Esophagus (tissue), 2 donors: ENCODE data around the gene FRMD4A. TPM values are rescaled to one million over a fixed set of nuclear protein-coding genes. Genes with fewer than 3 reads are reported as not detected.

Experiments
- H3K27ac ChIP-seq, 2 donors: one replicate each; pipeline ENCODE4 v1.5.1; 2013; ENCODE audit warnings: low read depth in 2 of 2, mild to moderate bottlenecking in 2 of 2, inconsistent platforms in 1 of 2, low read length in 1 of 2, moderate library complexity in 1 of 2
- H3K27me3 ChIP-seq, 2 donors: one replicate each; pipeline ENCODE4 v1.6.1; 2013; ENCODE audit warnings: low read length in 2 of 2, control low read depth in 1 of 2, mild to moderate bottlenecking in 1 of 2; ENCODE audit not compliant: insufficient read depth in 2 of 2, control insufficient read depth in 1 of 2
- H3K36me3 ChIP-seq, 2 donors: one replicate each; pipeline ENCODE4 v1.6.1; 2013; ENCODE audit warnings: low read length in 1 of 2; ENCODE audit not compliant: control insufficient read depth in 2 of 2, insufficient read depth in 2 of 2
- H3K4me1 ChIP-seq, 2 donors: one replicate each; pipeline ENCODE4 v1.6.1; 2013; ENCODE audit warnings: low read length in 1 of 2; ENCODE audit not compliant: control insufficient read depth in 2 of 2, insufficient read depth in 2 of 2
- H3K4me3 ChIP-seq, 2 donors: one replicate each; pipeline ENCODE4 v1.5.1; 2013; ENCODE audit warnings: low read length in 2 of 2, mild to moderate bottlenecking in 2 of 2, low read depth in 1 of 2, moderate library complexity in 1 of 2
- H3K9me3 ChIP-seq, 2 donors: one replicate each; pipeline ENCODE4 v1.6.1; 2013; ENCODE audit warnings: mild to moderate bottlenecking in 2 of 2, low read depth in 1 of 2, low read length in 1 of 2, moderate library complexity in 1 of 2; ENCODE audit not compliant: control insufficient read depth in 2 of 2, insufficient read depth in 1 of 2
- WGBS, 2 donors: extraction: QIAGEN DNeasy Blood & Tissue Kit; methylation state at CpG; one replicate each; pipeline ENCODE4 v1.1.7; 2013; 5-methylcytosine and 5-hydroxymethylcytosine counted together
- polyA plus RNA-seq, 2 donors: library from polyadenylated mRNA; stranded (reverse); fragments of 200-250 nt; gene quantifications; one replicate each; pipeline ENCODE4 v1.2.3, GENCODE V29; 2013
- donor health status: healthy with polysubstance abuse.
- donor health status: Bipolar disorder and iron deficiency.

The FRMD4A gene
- polyA plus RNA-seq, 2 donors: 9.3 to 12.6 TPM

DNA sequence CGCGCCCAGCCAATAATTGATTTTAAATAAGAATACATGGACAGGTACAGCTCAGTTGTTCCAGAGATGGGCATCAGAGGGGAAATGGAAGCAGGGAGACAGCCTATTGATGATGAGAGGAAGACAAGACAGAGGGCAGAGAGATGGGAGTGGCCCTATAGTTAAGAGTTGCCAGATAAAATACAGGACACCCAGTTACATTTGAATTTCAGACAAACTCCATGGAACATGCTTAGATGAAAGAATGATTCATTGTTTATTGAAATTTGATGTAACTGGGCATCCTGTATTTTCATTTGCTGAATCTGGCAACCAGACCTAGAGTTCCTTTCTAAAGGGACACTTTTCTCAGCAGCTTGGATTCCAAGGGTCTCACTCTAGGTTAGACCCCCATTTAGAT is 341.1 kb downstream of the FRMD4A start:
- Histone ChIP-seq H3K27ac (peak overlapping the region in 1 of 2 donors; percentile 40), H3K9me3 (no peaks in the 10 kb centered on the region), H3K4me3 (no peak overlapping the region), H3K36me3 (no peaks in the 10 kb centered on the region), H3K4me1 (peaks cover 2 to 4% of the 10 kb centered on the region in 2 donors), H3K27me3 (no peaks in the 10 kb centered on the region)
- WGBS, 2 donors: 98 to 100% methylated on average over 2 of the region's 2 CpGs

DNA sequence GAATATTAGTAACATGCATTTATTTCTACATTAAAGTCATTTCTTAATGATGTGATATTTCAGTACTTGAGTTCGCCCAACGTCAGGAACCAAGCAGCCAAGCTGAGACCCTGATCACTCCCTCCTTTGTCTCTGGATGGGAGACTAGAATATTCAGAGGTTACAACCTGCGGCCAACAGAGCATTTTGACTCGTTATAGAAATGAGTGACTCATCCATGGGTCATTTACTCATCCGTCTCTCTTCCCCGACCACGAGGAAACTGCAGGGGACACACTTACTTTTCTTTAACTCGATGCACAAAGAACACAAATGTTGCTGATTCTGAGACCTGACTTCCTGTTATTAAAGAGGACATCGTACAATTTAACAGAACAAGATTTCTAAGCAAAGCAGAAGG is 343.3 kb downstream of the FRMD4A start:
- Histone ChIP-seq H3K9me3 (no peaks in the 10 kb centered on the region), H3K27ac (no peak overlapping the region), H3K27me3 (no peaks in the 10 kb centered on the region), H3K4me3 (no peak overlapping the region), H3K4me1 (peaks cover 2 to 3% of the 10 kb centered on the region in 2 donors), H3K36me3 (no peaks in the 10 kb centered on the region)
- WGBS, 2 donors: 46 to 61% methylated on average over 9 of the region's 9 CpGs

DNA sequence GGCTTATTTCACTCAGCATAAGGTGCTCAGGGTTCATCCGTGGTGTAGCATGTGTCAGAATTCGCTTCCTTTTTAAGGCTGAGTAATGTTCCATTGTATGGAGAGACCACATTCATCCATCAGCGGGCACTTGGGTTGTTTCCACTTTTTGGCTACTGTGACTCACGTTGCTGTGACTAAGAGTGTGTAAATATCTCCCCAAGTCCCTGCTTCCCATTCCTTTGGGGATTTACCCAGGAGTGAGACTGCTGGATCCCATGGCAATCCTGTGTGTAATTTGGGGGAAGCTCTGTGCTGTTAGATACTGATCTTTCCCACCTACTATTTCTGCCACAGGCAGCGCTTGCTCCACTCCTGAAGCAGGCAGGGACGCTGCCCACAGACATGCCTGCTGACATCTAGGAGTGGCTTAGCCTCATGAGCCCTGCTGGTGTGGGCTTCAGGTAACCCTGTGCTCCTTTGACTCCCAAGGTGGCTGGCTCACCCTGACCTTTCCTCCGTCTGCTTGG is 346.0 kb downstream of the FRMD4A start:
- Histone ChIP-seq H3K27me3 (no peaks in the 10 kb centered on the region), H3K36me3 (no peaks in the 10 kb centered on the region), H3K4me1 (no peaks in the 10 kb centered on the region), H3K9me3 (no peaks in the 10 kb centered on the region), H3K27ac (no peak overlapping the region), H3K4me3 (no peak overlapping the region)
- WGBS, 2 donors: 57 to 69% methylated on average over 7 of the region's 7 CpGs

- H3K9me3 ChIP-seq: no peaks in the 10 kb centered on the region
- 79 to 83% methylated on average over 9 of the region's 9 CpGs for WGBS, 2 donors
These were observed 347.7 kb downstream of the FRMD4A start for GRCh38 chr10:13983035-13983434.

DNA sequence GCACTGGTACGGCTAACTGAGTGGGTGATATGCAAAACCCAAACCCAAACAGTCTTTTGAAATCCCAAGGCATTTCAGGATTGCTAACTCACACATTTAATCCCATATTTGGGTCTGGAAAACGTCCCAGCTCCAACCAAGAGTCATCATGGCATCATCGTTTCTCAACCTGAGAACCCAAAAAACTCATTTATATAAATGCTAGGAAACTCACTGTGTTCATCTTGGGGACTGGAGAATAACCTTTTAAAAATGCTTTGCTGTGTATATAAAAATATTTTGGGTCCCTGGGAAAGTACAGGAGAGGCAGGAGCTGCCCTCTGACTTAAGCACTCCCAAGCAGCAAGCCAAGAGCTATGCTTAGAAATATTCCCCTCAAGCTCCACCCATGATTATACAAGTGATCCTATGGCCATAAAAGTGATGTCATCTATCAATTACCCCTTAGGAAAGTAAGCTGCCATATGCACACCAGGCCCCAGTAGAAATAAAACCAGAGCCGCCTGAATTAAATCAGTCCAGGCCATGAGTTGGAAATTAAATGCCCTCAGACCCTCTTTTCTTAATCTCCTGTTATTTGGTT is 352.1 kb downstream of the FRMD4A start:
- Histone ChIP-seq H3K36me3 (no peaks in the 10 kb centered on the region), H3K27ac (no peak overlapping the region)

More at GRCh38 chr10:13983035-13983434, 347.7 kb downstream of the FRMD4A start:
- H3K27ac ChIP-seq: no peak overlapping the region
- H3K36me3 ChIP-seq: no peaks in the 10 kb centered on the region
- no peak overlapping the region for H3K4me3 ChIP-seq
- H3K4me1 ChIP-seq: no peaks in the 10 kb centered on the region
- no peaks in the 10 kb centered on the region for H3K27me3 ChIP-seq

GRCh38 chr10:13977861-13978532 is 352.7 kb downstream of the FRMD4A start:
- no peaks in the 10 kb centered on the region for H3K9me3 ChIP-seq
- no peaks in the 10 kb centered on the region for H3K4me1 ChIP-seq
- no peaks in the 10 kb centered on the region for H3K27me3 ChIP-seq
- WGBS, 2 donors: 68 to 75% methylated on average over 3 of the region's 3 CpGs
- H3K4me3 ChIP-seq: no peak overlapping the region
- H3K27ac ChIP-seq: peak overlapping the region in 1 of 2 donors; percentile 43
- H3K36me3 ChIP-seq: no peaks in the 10 kb centered on the region

More for the DNA sequence above, 352.1 kb downstream of the FRMD4A start:
- 54 to 65% methylated on average over 4 of the region's 4 CpGs for WGBS, 2 donors
- Histone ChIP-seq H3K4me3 (no peak overlapping the region), H3K4me1 (no peaks in the 10 kb centered on the region), H3K9me3 (no peaks in the 10 kb centered on the region), H3K27me3 (no peaks in the 10 kb centered on the region)

GRCh38 chr10:13973742-13974141 is 357.0 kb downstream of the FRMD4A start:
- peaks cover 0 to 3% of the 10 kb centered on the region in 2 donors for H3K36me3 ChIP-seq
- H3K9me3 ChIP-seq: no peaks in the 10 kb centered on the region
- 73 to 75% methylated on average over 4 of the region's 4 CpGs for WGBS, 2 donors
- H3K27ac ChIP-seq: no peak overlapping the region
- H3K4me3 ChIP-seq: no peak overlapping the region
- peaks cover 3% of the 10 kb centered on the region in 2 donors for H3K27me3 ChIP-seq
- peaks cover 4 to 5% of the 10 kb centered on the region in 2 donors for H3K4me1 ChIP-seq

DNA sequence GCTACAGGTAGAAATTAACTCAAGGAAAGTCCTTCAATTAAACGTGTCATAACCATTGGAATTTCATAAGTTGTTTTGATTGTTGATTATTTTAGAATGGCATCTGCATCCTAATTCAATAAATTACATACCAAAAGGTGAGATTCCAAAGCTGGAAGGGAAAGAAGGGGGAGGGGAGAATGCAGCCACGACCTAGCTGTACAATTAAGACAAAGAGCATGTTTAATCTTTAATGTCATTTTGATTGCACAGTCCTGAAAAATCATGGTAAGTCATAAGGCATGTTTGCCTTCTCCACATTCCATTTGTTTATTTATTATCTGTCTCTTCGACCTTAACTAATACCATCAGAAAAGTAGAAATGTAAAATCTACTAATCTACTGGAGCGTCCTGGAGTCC is 358.1 kb downstream of the FRMD4A start:
- Histone ChIP-seq H3K4me3 (no peak overlapping the region), H3K36me3 (peaks cover 0 to 3% of the 10 kb centered on the region in 2 donors), H3K27me3 (peaks cover 3% of the 10 kb centered on the region in 2 donors), H3K9me3 (no peaks in the 10 kb centered on the region), H3K4me1 (peaks cover 4 to 5% of the 10 kb centered on the region in 2 donors), H3K27ac (no peak overlapping the region)
- 42 to 50% methylated on average over 4 of the region's 4 CpGs for WGBS, 2 donors

- WGBS, 2 donors: 60 to 62% methylated on average over 10 of the region's 10 CpGs
- Histone ChIP-seq H3K4me1 (peaks cover 4 to 5% of the 10 kb centered on the region in 2 donors), H3K27me3 (peaks cover 3% of the 10 kb centered on the region in 2 donors), H3K36me3 (peaks cover 0 to 3% of the 10 kb centered on the region in 2 donors), H3K9me3 (no peaks in the 10 kb centered on the region), H3K27ac (no peak overlapping the region), H3K4me3 (no peak overlapping the region)
These were observed 358.9 kb downstream of the FRMD4A start for GRCh38 chr10:13971601-13972475.
